GM18870 (cell line): Measurements from ENCODE around the gene SP7.
"Not testable (repeated sequence)": the region's sequence is repeated elsewhere in the genome, so short reads cannot be mapped to it uniquely, and the experiment has no call there.

ENCODE experiments used
- ATAC-seq: cut with Tn5 transposase; IDR thresholded peaks from one replicate; pipeline ENCODE4 v1.9.1; 2021; ENCODE audit warnings: moderate library complexity; ENCODE audit not compliant: unreplicated experiment

SP7 gene

DNA sequence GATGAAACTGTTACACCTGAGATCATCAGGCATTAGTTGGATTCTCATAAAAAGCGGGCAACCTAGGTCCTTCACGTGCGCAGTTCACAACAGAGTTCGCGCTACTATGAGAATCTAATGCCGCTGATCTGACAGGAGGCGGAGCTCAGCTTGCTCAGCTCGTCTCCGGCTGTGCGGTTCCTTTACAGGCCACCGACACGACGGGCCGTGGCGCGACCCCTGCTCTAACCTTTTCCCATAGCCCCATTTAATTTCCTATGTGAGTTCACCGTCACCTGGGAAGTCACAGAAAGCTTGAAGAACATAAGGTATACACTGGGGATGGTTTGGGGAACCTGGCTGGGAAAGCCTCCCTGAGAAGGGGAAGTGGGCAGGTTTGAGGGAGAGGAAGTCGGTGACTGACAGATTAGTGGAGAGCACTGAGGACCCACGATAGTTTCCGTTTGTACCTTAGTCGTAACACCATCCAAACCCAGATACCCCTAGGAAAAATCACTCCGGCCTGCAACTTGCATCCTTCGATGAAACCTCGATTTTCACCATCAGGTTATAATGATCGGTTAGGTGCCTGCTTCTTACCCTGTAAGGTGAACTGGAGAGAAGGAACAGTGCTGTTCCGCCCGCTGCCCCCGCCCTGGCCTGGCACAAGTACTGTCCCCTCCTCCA is 11.9 kb downstream of the SP7 start:
- ATAC-seq, result peak; percentile 30

- no peak for ATAC-seq
These were observed 15.6 kb downstream of the SP7 start for GRCh38 chr12:53320352-53321195.

- no peak for ATAC-seq
These were observed 22.2 kb downstream of the SP7 start for GRCh38 chr12:53313996-53314395.

- no peak for ATAC-seq
These were observed 27.9 kb downstream of the SP7 start for GRCh38 chr12:53308276-53308675.

DNA sequence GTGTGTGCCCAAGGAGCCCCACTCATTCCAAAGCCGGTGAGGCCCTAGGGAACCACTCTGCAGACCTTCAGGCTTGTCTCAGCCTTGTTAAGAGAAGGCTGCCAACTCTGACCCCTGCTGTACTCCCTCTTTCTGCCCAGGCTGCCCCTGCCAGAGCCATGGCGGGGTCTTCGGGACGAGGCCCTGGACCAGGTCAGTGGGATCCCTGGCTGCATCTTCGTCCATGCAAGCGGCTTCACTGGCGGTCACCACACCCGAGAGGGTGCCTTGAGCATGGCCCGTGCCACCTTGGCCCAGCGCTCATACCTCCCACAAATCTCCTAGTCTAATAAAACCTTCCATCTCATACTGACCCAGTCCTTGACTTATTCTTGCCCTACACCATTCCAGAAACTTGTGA is 29.3 kb downstream of the SP7 start:
- no peak for ATAC-seq

GRCh38 chr12:53302903-53303302 is 33.3 kb downstream of the SP7 start:
- no peak for ATAC-seq

GRCh38 chr12:53300187-53300586 is 36.0 kb downstream of the SP7 start:
- ATAC-seq, result no peak

DNA sequence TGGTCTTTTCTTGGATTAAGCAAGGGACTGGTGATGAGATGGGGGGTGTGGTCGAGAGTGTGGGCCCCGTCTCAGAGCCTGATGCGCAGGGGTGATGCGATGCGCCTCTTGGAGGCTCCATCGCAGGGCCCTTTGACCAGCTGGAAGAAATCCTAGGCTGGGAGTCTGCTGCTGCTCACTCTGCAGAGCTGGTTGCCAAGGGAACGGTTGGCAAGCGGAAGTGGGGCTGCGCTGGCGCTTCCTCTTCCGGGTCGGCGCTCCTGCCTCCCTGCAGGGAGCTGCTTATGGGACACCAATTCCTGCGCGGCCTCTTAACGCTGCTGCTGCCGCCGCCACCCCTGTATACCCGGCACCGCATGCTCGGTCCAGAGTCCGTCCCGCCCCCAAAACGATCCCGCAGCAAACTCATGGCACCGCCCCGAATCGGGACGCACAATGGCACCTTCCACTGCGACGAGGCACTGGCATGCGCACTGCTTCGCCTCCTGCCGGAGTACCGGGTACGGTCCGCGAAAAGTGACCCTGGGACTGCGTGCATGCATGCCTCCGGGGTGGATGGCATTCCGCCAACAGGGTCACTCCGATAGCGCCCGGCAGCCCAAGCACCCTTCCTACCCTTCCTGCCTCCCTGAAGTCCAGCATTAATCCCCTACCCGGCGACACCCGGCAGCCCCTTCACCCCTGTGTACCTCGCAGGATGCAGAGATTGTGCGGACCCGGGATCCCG is 36.5 kb downstream of the SP7 start, which contains the start of gene MYG1:
TSS of gene MYG1 (plus strand) at position 242 of the 727 bp plus-strand sequence. CDS start at position 285, 43 bp downstream.
- ATAC-seq, result peak; percentile 64

DNA sequence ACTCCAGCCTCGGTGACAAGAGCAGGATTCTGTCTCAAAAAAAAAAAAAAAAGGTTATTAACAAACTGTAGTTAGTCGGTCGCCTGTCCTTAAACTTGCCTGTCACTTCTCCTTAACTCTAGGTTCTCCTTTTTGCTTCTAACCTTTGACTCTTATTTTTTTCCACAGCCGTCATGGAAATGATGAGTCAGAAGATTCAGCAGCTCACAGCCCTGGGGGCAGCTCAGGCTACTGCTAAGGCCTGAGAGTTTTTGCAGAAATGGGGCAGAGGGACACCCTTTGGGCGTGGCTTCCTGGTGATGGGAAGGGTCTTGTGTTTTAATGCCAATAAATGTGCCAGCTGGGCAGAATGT is 37.1 kb downstream of the SP7 start:
- no peak for ATAC-seq

DNA sequence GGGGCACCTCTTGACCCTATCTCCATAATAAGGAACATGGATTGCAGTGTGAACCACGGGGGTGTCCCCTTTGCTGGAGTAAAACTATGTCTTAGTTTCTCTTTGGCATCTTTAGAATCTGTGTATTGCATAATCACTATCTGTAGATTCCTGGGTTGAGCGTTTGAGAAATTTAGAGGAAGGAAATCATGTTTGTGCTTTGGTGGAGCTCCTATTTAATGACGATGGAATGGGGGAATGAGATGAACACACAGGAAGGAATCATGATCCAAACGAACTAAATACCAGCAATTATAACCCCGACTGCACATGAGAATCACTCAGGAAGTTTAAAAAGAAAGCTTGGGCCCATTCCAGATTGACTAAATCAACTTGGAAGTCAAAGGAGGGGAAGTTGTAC is 38.0 kb downstream of the SP7 start:
- no peak for ATAC-seq

- ATAC-seq, result not testable (repeated sequence)
These were observed 39.0 kb downstream of the SP7 start for GRCh38 chr12:53297106-53297505.

- no peak for ATAC-seq
These were observed 40.3 kb downstream of the SP7 start for GRCh38 chr12:53295891-53296219.

DNA sequence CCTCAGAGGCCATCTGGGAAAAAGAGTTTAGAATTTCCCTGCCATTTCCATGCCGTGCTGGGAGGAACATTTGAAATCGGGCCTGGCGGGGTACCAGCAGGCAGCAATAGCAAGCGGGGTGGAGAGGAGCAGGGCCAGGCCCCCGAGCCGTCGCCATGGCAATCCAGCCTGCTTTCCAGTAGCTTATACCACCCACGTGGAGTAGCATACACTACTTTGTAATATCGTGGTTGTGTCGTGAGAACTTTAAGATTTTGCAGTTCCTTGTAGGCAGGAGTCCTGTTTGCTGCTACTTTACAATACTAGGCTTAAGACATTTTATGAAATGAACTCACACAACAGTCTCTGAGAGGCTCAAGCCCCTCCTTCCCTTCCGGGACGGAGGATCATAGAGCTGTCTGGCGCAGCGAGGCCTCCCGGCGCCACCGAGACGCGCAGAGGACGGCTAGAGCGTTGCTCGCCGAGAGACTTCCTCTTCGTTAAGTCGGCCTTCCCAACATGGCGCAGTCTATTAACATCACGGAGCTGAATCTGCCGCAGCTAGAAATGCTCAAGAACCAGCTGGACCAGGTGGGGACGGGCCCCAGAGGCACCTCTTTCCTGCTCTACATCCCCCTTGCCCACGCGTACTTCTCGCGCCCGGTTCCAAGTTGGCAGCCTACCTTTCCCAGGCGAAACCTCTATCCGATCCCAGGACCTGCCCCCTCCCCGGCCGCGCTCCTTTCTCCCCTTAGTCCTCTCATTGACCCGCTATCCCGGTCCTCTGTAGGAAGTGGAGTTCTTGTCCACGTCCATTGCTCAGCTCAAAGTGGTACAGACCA is 40.9 kb downstream of the SP7 start, which contains the start of gene PFDN5:
TSS of gene PFDN5 (plus strand) at position 473 of the 821 bp plus-strand sequence. CDS start at position 499, 26 bp downstream.
- ATAC-seq, result peak; percentile 64

- no peak for ATAC-seq
These were observed 43.7 kb downstream of the SP7 start for GRCh38 chr12:53292426-53292825.

GRCh38 chr12:53290661-53291060 is 45.5 kb downstream of the SP7 start:
- ATAC-seq, result no peak

GRCh38 chr12:53289891-53290290 is 46.3 kb downstream of the SP7 start:
- no peak for ATAC-seq

GRCh38 chr12:53288322-53288721 is 47.8 kb downstream of the SP7 start:
- no peak for ATAC-seq

- no peak for ATAC-seq
These were observed 48.4 kb downstream of the SP7 start for GRCh38 chr12:53287741-53288216.

- no peak for ATAC-seq
These were observed 49.7 kb downstream of the SP7 start for GRCh38 chr12:53286448-53286847.

DNA sequence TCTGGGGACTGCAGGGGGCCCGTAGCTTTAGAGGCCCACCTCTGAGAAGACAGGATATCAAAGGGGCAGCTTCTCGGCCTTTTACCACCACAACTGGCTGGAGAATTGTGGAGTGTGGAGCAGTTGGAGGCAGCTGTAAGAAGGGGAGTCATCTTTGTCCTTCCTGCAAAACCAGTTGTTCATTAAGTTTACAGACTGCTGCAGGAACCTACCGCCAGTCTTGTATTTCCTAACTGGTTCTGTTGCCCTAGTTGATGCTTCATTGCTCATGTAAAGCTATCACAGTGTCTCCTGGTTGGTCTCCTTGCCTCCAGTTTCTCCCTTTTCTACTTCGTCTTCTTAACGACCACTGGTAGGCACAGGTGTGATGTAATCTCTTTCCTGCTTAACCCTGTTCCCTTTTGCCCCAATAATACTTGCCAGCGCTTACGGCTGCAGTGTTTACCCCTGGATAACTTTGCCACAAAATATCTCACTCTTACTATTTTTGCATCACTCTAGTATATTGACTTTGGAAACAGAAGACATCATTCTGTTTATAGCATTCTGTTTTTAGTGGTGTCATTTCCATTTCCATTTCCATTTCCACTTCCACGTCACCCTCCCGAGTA is 56.2 kb downstream of the SP7 start:
- no peak for ATAC-seq
